WTC11 (cell line): Measurements from ENCODE around the gene CSTPP1. TPM values are rescaled to one million over a fixed set of nuclear protein-coding genes. Genes with fewer than 3 reads are reported as not detected.

Experiments used
- ATAC-seq: fragments of 200-7000 bp; cut with Tn5 transposase; 2 replicates; pipeline ENCODE4 v1.10.0; 2021; ENCODE audit warnings: mild to moderate bottlenecking, moderate library complexity
- CTCF ChIA-PET: fragments of 300-600 bp; sonication (Branson Sonifier 250); formaldehyde crosslinking; loops from one replicate; lab custom pipeline; 2021; ENCODE audit warnings: antibody characterized with exemption; lab: Charles Lee
- POLR2A ChIA-PET: fragments of 350-600 bp; sonication (Branson Sonifier 250); formaldehyde crosslinking; loops from one replicate; lab custom pipeline; 2021; ENCODE audit warnings: antibody characterized with exemption; lab: Charles Lee
- DNase-seq: peaks from one replicate; pipeline ENCODE4 v3.0.0; 2021; ENCODE audit warnings: low spot score
- H3K27ac Mint-ChIP-seq: 2 replicates; pipeline ENCODE4 v1.8.0; 2021; ENCODE audit warnings: mixed read lengths
- H3K27me3 Mint-ChIP-seq: 2 replicates; pipeline ENCODE4 v1.8.0; 2021; ENCODE audit warnings: low read depth, mild to moderate bottlenecking, moderate library complexity, mixed read lengths
- H3K36me3 Mint-ChIP-seq: 2 replicates; pipeline ENCODE4 v1.8.0; 2021; ENCODE audit warnings: mixed read lengths
- H3K4me1 Mint-ChIP-seq: 2 replicates; pipeline ENCODE4 v1.8.0; 2022; ENCODE audit warnings: mixed read lengths
- H3K4me3 Mint-ChIP-seq: 2 replicates; pipeline ENCODE4 v1.8.0; 2021; ENCODE audit warnings: mild to moderate bottlenecking, moderate library complexity, mixed read lengths
- H3K9me3 Mint-ChIP-seq: 2 replicates; pipeline ENCODE4 v1.8.0; 2021; ENCODE audit warnings: mixed read lengths
- AFF4 ChIP-seq: sonication (generic); formaldehyde crosslinking; IDR thresholded peaks from 2 replicates; pipeline ENCODE4 v1.8.1; 2023; ENCODE audit warnings: mild to moderate bottlenecking, missing genetic modification reagents, borderline replicate concordance
- ATF3 ChIP-seq: sonication (generic); formaldehyde crosslinking; conservative IDR thresholded peaks from 2 replicates; pipeline ENCODE4 v1.8.1; 2022; ENCODE audit warnings: mild to moderate bottlenecking, missing genetic modification reagents
- CBFB ChIP-seq: sonication (generic); formaldehyde crosslinking; IDR thresholded peaks from 2 replicates; pipeline ENCODE4 v1.8.1; 2022; ENCODE audit warnings: mild to moderate bottlenecking, low read depth, missing genetic modification reagents
- CTCF ChIP-seq: fragments of 200-600 bp; IDR thresholded peaks from 2 replicates; pipeline ENCODE4 v1.8.0; 2022; ENCODE audit warnings: antibody characterized with exemption
- ELF4 ChIP-seq: sonication (generic); formaldehyde crosslinking; IDR thresholded peaks from 2 replicates; pipeline ENCODE4 v1.8.1; 2022; ENCODE audit warnings: low read depth, mild to moderate bottlenecking, moderate library complexity, missing genetic modification reagents
- EMX1 ChIP-seq: fragments of 250-450 bp; sonication (Bioruptor Pico); IDR thresholded peaks from 2 replicates; pipeline ENCODE4 v1.8.0; 2021; ENCODE audit warnings: mild to moderate bottlenecking
- FOXP4 ChIP-seq: sonication (generic); formaldehyde crosslinking; IDR thresholded peaks from 2 replicates; pipeline ENCODE4 v1.8.0; 2022; ENCODE audit warnings: mild to moderate bottlenecking, missing genetic modification reagents
- IRF2 ChIP-seq: sonication (generic); formaldehyde crosslinking; IDR thresholded peaks from 2 replicates; pipeline ENCODE4 v1.8.0; 2022; ENCODE audit warnings: low read depth, missing genetic modification reagents, borderline replicate concordance
- KAT7 ChIP-seq: sonication (generic); formaldehyde crosslinking; IDR thresholded peaks from 2 replicates; pipeline ENCODE4 v1.8.1; 2023; ENCODE audit warnings: missing genetic modification reagents, mild to moderate bottlenecking, borderline replicate concordance
- MXD4 ChIP-seq: fragments of 250-450 bp; sonication (Bioruptor Pico); IDR thresholded peaks from 2 replicates; pipeline ENCODE4 v1.8.0; 2021; ENCODE audit warnings: mild to moderate bottlenecking, moderate library complexity, borderline replicate concordance
- NFATC4 ChIP-seq: fragments of 250-450 bp; sonication (Bioruptor Pico); IDR thresholded peaks from 2 replicates; pipeline ENCODE4 v1.9.0; 2021; ENCODE audit warnings: mild to moderate bottlenecking
- NFE2L1 ChIP-seq: sonication (generic); formaldehyde crosslinking; IDR thresholded peaks from 2 replicates; pipeline ENCODE4 v1.8.1; 2023; ENCODE audit warnings: missing genetic modification reagents
- OVOL2 ChIP-seq: fragments of 250-450 bp; sonication (Bioruptor Pico); IDR thresholded peaks from 2 replicates; pipeline ENCODE4 v1.9.0; 2021; ENCODE audit warnings: mild to moderate bottlenecking, borderline replicate concordance
- PRDM15 ChIP-seq: sonication (generic); formaldehyde crosslinking; IDR thresholded peaks from 2 replicates; pipeline ENCODE4 v1.8.0; 2022; ENCODE audit warnings: missing genetic modification reagents
- SMAD3 ChIP-seq: sonication (generic); formaldehyde crosslinking; IDR thresholded peaks from 2 replicates; pipeline ENCODE4 v1.8.0; 2022; ENCODE audit warnings: missing genetic modification reagents, mild to moderate bottlenecking, borderline replicate concordance
- TCF7 ChIP-seq: sonication (generic); formaldehyde crosslinking; IDR thresholded peaks from 2 replicates; pipeline ENCODE4 v1.8.0; 2022; ENCODE audit warnings: mild to moderate bottlenecking, low read depth, missing genetic modification reagents, moderate library complexity
- USF1 ChIP-seq: sonication (generic); formaldehyde crosslinking; IDR thresholded peaks from 2 replicates; pipeline ENCODE4 v1.8.0; 2022; ENCODE audit warnings: mild to moderate bottlenecking, missing genetic modification reagents
- ZNF121 ChIP-seq: sonication (generic); formaldehyde crosslinking; IDR thresholded peaks from 2 replicates; pipeline ENCODE4 v1.8.0; 2023; ENCODE audit warnings: missing genetic modification reagents
- ZNF281 ChIP-seq: sonication (generic); formaldehyde crosslinking; IDR thresholded peaks from 2 replicates; pipeline ENCODE4 v1.8.0; 2023; ENCODE audit warnings: mild to moderate bottlenecking, missing genetic modification reagents
- total RNA-seq: library from RNA; stranded (reverse); gene quantifications from 3 replicates; pipeline ENCODE4 v1.2.3, GENCODE V29; 2021

CSTPP1 gene
- total RNA-seq, 1 experiment from 2014 or later = 23.6 TPM

- TF ChIP-seq ZNF281 (CRISPR knock-in tag) (no peak), CTCF (no peak), NFE2L1 (CRISPR knock-in tag) (no peak), EMX1 (CRISPR knock-in tag) (no peak), SMAD3 (CRISPR knock-in tag) (no peak), ZNF121 (no peak)
These were observed 35.8 kb downstream of the CSTPP1 start (continued) for GRCh38 chr11:46972343-46972742.

- ATAC-seq (no peak), DNase-seq (no peak)
- CTCF ChIA-PET = no interaction called here
- Mint-ChIP-seq H3K9me3 (no peaks in the 10 kb centered on the region), H3K36me3 (no peaks in the 10 kb centered on the region), H3K4me3 (no peak overlapping the region), H3K27ac (no peak overlapping the region), H3K4me1 (peaks cover 18% of the 10 kb centered on the region), H3K27me3 (peaks cover 35% of the 10 kb centered on the region)
- POLR2A ChIA-PET = no interaction called here
- TF ChIP-seq OVOL2 (CRISPR knock-in tag) (no peak), ATF3 (CRISPR knock-in tag) (no peak), PRDM15 (CRISPR knock-in tag) (no peak), TCF7 (no peak), AFF4 (no peak), ELF4 (no peak), KAT7 (CRISPR knock-in tag) (no peak), NFATC4 (no peak), CBFB (CRISPR knock-in tag) (no peak), CTCF (no peak), IRF2 (no peak), FOXP4 (no peak), USF1 (CRISPR knock-in tag) (no peak), MXD4 (CRISPR knock-in tag) (no peak)
These were observed 36.3 kb downstream of the CSTPP1 start for GRCh38 chr11:46972821-46973220.
